Measurements from ENCODE around the gene PITPNB.

The PITPNB gene

GRCh38 chr22:27918341-27919221, 475 bp downstream of the PITPNB start:
- peak; percentile 71 for DNase-seq

DNA sequence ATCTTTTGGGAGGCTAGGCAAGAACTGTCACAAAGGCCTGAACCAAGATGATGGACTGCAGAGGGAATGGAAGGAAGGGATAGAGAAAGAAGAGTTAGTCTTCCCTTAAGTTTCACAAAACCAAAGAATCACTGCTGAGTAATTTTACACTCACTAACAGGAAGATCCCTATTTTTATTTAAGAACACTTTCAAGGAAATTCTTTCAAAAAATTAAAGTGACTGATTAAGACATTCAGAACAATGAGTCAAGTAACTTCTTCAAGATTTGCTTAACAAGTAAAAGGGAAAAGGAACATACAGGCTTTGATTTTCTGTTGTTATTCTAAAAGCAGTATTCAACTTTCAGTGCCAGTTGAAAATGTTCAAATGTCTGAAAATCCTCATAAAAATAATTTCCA, 3.1 kb downstream of the PITPNB start:
- no peak for DNase-seq

GRCh38 chr22:27913162-27913741, 5.8 kb downstream of the PITPNB start:
- DNase-seq, result no peak

- DNase-seq, result no peak
Measured at GRCh38 chr22:27912101-27912500, 7.0 kb downstream of the PITPNB start.

GRCh38 chr22:27911330-27911729, 7.7 kb downstream of the PITPNB start:
- DNase-seq, result no peak

DNA sequence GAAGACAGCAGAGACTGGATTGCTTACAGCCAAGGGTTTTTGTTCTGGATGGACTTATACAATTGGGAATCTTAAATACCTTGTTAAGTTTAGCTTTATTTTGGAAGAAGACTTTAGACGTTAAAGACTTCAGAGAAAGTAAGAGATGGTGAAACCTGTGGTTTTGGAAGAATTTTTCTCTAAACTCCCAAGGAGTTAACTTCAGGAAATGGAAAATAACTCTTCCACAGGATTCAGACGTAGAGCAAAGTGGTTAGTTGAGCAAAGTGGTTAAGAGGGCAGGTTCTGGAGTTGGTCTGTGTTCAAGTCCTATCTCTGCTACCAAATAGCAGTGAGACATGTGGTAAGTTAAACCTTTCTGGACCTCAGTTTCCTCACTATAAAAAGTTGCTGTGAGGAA, 12.8 kb downstream of the PITPNB start:
- no peak for DNase-seq

GRCh38 chr22:27905653-27906052, 13.4 kb downstream of the PITPNB start:
- no peak for DNase-seq

DNA sequence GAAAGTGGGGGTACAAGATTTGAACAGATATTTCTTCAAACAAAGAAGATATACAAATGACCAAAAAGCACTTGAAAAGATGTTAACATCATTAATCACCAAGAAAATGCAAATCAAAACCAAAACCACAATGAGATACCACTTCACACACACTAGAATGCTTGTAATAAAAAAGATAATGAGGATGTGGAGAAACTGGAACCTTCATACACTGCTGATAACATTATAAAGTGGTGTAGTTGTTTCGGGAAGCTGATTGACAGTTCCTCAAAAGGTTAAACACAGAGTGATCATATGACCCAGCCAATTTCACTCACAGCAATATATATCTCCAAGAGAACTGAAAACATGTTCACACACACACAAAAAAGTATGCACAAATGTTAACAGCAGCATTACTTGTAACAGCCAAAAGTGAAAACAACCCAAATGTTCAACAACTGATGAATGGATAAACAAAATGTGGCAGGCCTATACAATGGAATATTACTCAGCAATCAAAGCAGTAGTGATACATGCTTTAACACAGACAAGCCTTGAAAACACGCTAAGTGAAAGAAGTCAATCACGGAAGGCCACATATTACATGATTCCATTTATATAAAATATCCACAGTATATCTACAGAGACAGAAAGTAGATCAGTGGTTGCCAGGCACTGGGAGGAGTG, 15.1 kb downstream of the PITPNB start:
- peak; percentile 14 for DNase-seq

DNA sequence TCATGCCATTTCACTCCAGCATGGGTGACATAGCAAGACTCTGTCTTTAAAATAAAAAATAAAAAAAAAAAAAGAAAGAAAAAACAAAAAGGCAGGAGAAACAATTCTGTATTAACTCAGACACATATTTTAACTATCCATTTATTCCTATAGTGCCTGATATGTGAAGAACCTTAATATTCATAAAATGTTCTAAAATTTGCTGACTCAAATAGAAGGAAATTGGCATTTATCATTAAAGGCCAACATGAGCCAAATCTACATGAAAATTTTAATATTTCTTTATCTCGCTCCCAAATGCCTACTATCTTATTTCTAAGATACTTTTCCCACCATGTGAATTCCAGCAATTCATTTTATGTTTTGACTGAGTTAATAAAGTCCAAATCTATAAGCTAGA, 18.9 kb downstream of the PITPNB start:
- no peak for DNase-seq

DNA sequence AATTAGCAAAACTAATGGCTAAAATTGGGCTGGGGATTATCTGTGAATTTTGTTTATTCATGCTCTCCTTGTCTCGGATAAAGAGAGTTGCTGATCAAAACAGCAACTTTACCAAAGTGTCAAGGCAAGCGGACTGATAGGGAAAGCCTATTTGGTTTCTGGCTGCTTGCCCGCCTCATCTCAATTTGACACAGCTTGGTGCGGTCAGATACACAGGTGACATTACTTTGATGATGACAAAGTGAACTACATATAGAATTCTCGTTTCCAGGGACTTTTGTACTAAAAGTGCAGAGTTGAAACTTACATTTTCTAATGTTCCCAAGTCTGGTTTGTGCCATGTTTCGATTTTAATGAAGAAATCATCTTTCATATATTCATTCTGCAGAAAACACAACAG, 22.8 kb downstream of the PITPNB start:
- DNase-seq, result peak; percentile 68

DNA sequence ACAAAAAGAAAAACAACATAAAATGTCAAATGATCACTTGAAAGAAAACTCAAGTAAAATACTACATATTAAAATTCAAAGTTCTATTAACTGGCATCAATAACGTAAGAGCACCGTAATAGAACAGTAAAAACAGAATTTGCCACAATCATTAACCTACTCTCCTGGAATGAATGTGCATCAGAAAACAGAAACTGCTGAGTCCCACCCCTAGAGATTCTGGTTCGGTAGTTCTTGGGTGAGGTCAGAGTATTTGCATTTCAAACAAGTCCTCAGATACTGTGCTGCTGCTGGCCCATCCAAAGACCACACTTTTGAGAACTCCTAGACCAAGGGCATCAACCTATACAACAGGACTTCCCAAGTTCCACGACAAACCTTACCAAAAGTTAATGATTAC, 23.5 kb downstream of the PITPNB start:
- peak; percentile 56 for DNase-seq

GRCh38 chr22:27892811-27893210, 26.2 kb downstream of the PITPNB start:
- no peak for DNase-seq

GRCh38 chr22:27892064-27892463, 27.0 kb downstream of the PITPNB start:
- DNase-seq, result no peak

- DNase-seq, result no peak
Measured at GRCh38 chr22:27888310-27888709, 30.7 kb downstream of the PITPNB start.

DNA sequence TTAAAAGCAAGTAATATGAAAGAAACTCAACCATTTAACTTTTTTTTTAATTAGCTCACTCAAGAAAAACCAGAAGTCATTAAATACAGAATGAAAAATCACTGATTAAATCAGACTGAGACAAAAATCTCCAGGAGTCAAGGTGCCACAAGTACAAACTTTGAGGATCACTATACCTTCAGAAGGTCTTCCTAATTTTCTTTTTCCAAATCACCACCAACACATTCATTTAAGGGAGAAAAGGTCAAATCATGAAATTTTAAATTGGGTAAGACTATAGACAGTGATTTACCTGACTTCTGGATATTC, 32.3 kb downstream of the PITPNB start:
- no peak for DNase-seq

GRCh38 chr22:27885977-27886842, 32.8 kb downstream of the PITPNB start:
- DNase-seq, result peak; percentile 43

GRCh38 chr22:27883656-27884350, 35.3 kb downstream of the PITPNB start:
- DNase-seq, result no peak

- no peak for DNase-seq
Measured at GRCh38 chr22:27882507-27883290, 36.4 kb downstream of the PITPNB start.

GRCh38 chr22:27881421-27881820, 37.6 kb downstream of the PITPNB start:
- DNase-seq, result no peak

DNA sequence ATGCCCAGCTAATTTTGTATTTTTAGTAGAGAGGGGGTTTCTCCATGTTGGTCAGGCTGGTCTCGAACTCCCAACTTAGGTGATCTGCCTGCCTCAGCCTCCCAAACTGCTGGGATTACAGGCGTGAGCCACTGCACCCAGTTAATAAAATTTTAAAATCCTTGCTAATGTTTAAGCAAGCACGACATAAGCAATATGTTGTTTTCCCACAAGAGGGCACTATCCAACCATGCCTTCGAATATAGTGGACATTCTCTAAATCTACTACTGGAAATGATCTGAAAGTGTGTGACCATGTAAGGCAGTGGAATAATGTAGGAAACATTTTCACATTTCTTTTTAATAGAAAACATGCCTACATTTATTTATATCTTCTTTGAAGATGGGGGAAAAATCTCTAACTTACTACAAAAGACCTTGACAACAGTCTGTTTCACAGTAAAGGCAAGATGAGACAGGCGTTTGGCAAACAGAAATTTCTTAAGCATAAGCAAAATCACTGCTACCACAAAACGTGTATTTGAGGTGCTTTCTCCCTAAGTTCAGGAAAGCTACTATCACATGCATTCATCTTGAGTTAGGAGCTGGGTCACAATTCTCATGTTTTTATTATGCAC, 38.2 kb downstream of the PITPNB start:
- DNase-seq, result peak; percentile 56

DNA sequence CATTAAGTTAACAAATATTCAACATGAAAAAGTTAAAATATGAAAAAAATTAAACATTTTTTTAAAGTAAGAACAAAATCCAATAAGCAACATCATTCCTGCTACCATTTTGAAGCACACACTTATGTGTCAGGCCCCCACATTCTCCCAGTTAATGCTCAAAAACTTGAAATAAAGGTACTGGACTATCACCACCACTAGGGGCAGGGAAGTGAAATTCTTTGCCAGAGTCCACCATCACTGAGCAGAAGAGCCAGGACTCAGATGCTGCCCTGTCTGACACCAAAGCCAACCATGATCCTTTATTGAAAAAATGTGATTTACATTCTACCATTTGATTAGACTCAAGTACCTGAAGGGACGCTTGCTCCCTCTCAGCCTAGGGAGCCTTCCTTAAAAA, 39.1 kb downstream of the PITPNB start:
- DNase-seq, result peak; percentile 44

Data from activated CD4-positive, alpha-beta T cell treated with anti-CD3 and anti-CD28 coated beads, Interleukin-2, Interleukin-6, amounts not matched to agents 100 ng/mL and 50 ng/mL, durations not matched to agents 16 hours and 8 hours (primary cell).